ENCODE results near the gene POLR1H. TPM values are rescaled to one million over a fixed set of nuclear protein-coding genes. Genes with fewer than 3 reads are reported as not detected.

The POLR1H gene
- total RNA-seq, 4 donors from 2014 or later: 12.3 to 36.2 (median 21.6) TPM; not detected in 1

DNA sequence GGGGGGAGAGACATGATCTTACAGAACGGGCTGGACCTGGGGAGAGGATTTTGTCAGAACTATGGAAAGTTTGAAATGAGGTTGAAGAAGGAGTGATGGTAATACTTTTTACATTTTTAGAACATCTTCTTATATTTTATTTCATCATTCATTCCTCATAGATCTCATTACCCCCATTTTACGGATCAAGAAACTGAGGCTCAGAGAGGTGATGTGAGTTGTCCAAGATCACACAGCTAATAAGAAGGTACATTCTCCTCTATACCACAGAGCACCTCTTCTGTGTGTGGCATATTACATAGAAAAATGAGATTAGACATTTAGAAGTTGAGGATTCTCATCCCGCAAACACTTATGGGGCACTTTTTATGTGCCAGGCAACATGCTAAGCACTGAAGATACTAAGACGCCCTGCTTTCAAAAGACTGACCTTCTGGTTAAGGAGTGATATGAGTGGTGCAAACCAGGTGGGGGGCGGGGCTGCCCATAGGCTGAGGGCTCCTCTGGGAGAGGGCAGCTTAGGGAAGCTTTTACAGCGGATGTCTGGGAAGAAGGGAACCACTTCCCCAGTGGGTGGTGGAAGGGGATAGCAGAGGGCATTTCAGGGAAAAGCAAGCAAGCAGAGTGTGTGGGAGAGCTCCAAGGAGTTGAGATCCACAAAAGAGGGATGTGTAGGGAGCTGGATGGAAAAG is 31.9 kb downstream of the POLR1H start:
- intact Hi-C loops (cut with DNase I; ENCODE audit: low total_unique reads) (no loop called here), in situ Hi-C loops (cut with MboI; ENCODE audit: low pct_ligation_motif_present in 1 of 4, low pct_unique_long_range_greater_than_20kb in 1 of 4, low sequenced_read_pairs in 3 of 4) (no loop called here)
- Histone ChIP-seq H3K9me3 (no peaks in the 10 kb centered on the region), H3K27ac (no peak overlapping the region), H3K4me1 (peaks cover 0 to 22% (median 3%) of the 10 kb centered on the region in 4 donors), H3K4me3 (no peak overlapping the region), H3K27me3 (peaks cover 62% of the 10 kb centered on the region), H3K36me3 (no peaks in the 10 kb centered on the region)
- TF ChIP-seq EP300 (IDR thresholded peaks at IDR 0.05; ENCODE audit: low read depth): no peak
- TF ChIP-seq, protein P1, sequence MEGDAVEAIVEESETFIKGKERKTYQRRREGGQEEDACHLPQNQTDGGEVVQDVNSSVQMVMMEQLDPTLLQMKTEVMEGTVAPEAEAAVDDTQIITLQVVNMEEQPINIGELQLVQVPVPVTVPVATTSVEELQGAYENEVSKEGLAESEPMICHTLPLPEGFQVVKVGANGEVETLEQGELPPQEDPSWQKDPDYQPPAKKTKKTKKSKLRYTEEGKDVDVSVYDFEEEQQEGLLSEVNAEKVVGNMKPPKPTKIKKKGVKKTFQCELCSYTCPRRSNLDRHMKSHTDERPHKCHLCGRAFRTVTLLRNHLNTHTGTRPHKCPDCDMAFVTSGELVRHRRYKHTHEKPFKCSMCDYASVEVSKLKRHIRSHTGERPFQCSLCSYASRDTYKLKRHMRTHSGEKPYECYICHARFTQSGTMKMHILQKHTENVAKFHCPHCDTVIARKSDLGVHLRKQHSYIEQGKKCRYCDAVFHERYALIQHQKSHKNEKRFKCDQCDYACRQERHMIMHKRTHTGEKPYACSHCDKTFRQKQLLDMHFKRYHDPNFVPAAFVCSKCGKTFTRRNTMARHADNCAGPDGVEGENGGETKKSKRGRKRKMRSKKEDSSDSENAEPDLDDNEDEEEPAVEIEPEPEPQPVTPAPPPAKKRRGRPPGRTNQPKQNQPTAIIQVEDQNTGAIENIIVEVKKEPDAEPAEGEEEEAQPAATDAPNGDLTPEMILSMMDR (IDR thresholded peaks at IDR 0.05): no peak
- no peak for TF ChIP-seq POLR2AphosphoS5 (IDR thresholded peaks at IDR 0.05)
- TF ChIP-seq POLR2A (IDR thresholded peaks at IDR 0.05): no peak
- WGBS, 2 donors (ENCODE audit: low coverage in 1 of 2): 50 to 100% methylated on average over 2 to 6 of the region's 6 CpGs
- DNase-seq: no peak

DNA sequence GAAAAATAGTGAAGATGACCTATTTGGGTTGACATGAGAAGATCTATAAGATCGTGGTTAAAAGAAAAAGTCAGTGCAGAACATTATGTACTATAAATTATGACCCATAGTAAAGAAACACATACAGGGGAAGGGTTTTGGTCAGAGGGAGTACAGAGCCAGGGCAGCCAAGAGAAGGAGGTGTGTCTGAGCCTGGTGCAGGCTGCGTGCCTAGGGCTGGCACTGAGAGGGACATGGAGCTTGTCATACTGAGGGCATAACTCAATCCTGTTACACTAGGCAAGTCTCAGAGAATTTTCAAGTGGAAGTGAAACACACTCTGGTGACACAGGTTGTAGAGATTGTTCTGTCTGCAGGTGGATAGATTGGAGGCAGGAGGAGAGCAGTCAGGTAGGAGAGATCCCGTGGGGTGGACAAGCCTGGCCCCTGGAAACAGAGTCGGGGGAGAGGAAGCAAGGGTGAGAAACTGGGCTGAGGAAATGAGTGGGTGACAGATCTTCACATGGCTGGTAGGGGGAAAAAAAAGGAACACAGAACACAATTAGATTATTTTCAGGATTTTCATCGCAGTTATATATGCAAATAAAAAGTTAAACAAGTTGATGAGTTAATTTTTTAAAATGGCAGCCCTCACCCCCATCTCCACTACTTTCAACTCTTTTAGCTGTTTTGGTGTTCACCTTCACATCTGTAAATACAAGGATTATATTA is 33.0 kb downstream of the POLR1H start:
- in situ Hi-C loops (cut with MboI; ENCODE audit: low pct_ligation_motif_present in 1 of 4, low pct_unique_long_range_greater_than_20kb in 1 of 4, low sequenced_read_pairs in 3 of 4): no loop called here
- H3K9me3 ChIP-seq: no peaks in the 10 kb centered on the region
- DNase-seq: no peak
- WGBS, 2 donors (ENCODE audit: low coverage in 1 of 2): 66 to 71% methylated on average over 4 to 5 of the region's 5 CpGs
- H3K27ac ChIP-seq: no peak overlapping the region
- H3K27me3 ChIP-seq: peaks cover 64% of the 10 kb centered on the region
- no peaks in the 10 kb centered on the region for H3K36me3 ChIP-seq
- no peak for TF ChIP-seq POLR2AphosphoS5 (IDR thresholded peaks at IDR 0.05)
- TF ChIP-seq POLR2A (IDR thresholded peaks at IDR 0.05): no peak
- TF ChIP-seq EP300 (IDR thresholded peaks at IDR 0.05; ENCODE audit: low read depth): no peak
- TF ChIP-seq, protein P1 (IDR thresholded peaks at IDR 0.05): no peak
- no peak overlapping the region for H3K4me3 ChIP-seq
- peaks cover 0 to 30% (median 7%) of the 10 kb centered on the region in 4 donors for H3K4me1 ChIP-seq
- intact Hi-C loops (cut with DNase I; ENCODE audit: low total_unique reads): no loop called here

DNA sequence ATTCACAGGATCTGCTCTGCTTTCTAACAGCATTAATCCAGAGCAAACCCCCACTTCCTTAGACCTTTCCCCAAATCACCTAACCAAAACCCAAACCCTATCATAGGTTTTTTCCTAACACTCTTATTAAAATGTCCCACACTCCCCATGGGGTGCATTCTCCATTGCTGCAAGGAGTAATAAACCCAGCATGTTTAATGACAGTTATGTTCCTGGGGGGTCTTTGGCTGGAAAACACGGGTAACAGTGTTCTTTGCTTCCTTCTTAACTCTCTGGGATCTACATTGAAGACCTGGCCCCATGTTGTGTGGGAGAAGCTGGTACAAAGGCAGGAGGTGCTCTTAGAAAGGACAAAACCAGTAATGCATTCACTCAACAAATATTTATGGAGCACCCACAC is 35.8 kb downstream of the POLR1H start:
- no peaks in the 10 kb centered on the region for H3K36me3 ChIP-seq
- in situ Hi-C loops (cut with MboI; ENCODE audit: low pct_ligation_motif_present in 1 of 4, low pct_unique_long_range_greater_than_20kb in 1 of 4, low sequenced_read_pairs in 3 of 4): no loop called here
- H3K4me3 ChIP-seq: no peak overlapping the region
- H3K9me3 ChIP-seq: no peaks in the 10 kb centered on the region
- H3K4me1 ChIP-seq: peaks cover 16 to 45% (median 22%) of the 10 kb centered on the region in 4 donors
- intact Hi-C loops (cut with DNase I; ENCODE audit: low total_unique reads): no loop called here
- DNase-seq: no peak
- no peak overlapping the region for H3K27ac ChIP-seq
- peaks cover 62% of the 10 kb centered on the region for H3K27me3 ChIP-seq
- WGBS, 2 donors (ENCODE audit: low coverage in 1 of 2): 50% methylated on average over 1 of the region's 1 CpG; no CpG with 5 or more reads in 1 of the 2 donors
- TF ChIP-seq POLR2AphosphoS5 (IDR thresholded peaks at IDR 0.05): no peak
- no peak for TF ChIP-seq POLR2A (IDR thresholded peaks at IDR 0.05)
- TF ChIP-seq, protein P1 (IDR thresholded peaks at IDR 0.05): no peak
- no peak for TF ChIP-seq EP300 (IDR thresholded peaks at IDR 0.05; ENCODE audit: low read depth)

- TF ChIP-seq POLR2A (IDR thresholded peaks at IDR 0.05) (no peak), POLR2AphosphoS5 (IDR thresholded peaks at IDR 0.05) (peak in 1 of 3 donors; percentile 35), EP300 (IDR thresholded peaks at IDR 0.05; ENCODE audit: low read depth) (no peak)
- TF ChIP-seq, protein P1 (IDR thresholded peaks at IDR 0.05): no peak
- H3K4me3 ChIP-seq: no peak overlapping the region
- no peaks in the 10 kb centered on the region for H3K9me3 ChIP-seq
- intact Hi-C loops (cut with DNase I; ENCODE audit: low total_unique reads): no loop called here
- in situ Hi-C loops (cut with MboI; ENCODE audit: low pct_ligation_motif_present in 1 of 4, low pct_unique_long_range_greater_than_20kb in 1 of 4, low sequenced_read_pairs in 3 of 4): no loop called here
- no peaks in the 10 kb centered on the region for H3K36me3 ChIP-seq
- peak; percentile 60 for DNase-seq
- WGBS, 2 donors (ENCODE audit: low coverage in 1 of 2): 47 to 55% methylated on average over 2 to 4 of the region's 4 CpGs
- H3K27me3 ChIP-seq: peaks cover 54% of the 10 kb centered on the region
- peak overlapping the region in 1 of 4 donors; percentile 40 for H3K27ac ChIP-seq
- H3K4me1 ChIP-seq: peaks cover 22 to 49% (median 30%) of the 10 kb centered on the region in 4 donors
Observed at GRCh38 chr6:30097902-30098768, 37.1 kb downstream of the POLR1H start.

Measured in transverse colon (tissue), 4 donors.